GM19025 (cell line): Measurements from ENCODE around the gene AKAP3.
A peak's percentile ranks its signal among the peaks of the same experiment; 100 is the strongest.

Experiments used
- ATAC-seq: cut with Tn5 transposase; IDR thresholded peaks from one replicate; pipeline ENCODE4 v1.9.1; 2021; ENCODE audit warnings: mild to moderate bottlenecking, low read depth, moderate library complexity; ENCODE audit not compliant: unreplicated experiment

The AKAP3 gene

DNA sequence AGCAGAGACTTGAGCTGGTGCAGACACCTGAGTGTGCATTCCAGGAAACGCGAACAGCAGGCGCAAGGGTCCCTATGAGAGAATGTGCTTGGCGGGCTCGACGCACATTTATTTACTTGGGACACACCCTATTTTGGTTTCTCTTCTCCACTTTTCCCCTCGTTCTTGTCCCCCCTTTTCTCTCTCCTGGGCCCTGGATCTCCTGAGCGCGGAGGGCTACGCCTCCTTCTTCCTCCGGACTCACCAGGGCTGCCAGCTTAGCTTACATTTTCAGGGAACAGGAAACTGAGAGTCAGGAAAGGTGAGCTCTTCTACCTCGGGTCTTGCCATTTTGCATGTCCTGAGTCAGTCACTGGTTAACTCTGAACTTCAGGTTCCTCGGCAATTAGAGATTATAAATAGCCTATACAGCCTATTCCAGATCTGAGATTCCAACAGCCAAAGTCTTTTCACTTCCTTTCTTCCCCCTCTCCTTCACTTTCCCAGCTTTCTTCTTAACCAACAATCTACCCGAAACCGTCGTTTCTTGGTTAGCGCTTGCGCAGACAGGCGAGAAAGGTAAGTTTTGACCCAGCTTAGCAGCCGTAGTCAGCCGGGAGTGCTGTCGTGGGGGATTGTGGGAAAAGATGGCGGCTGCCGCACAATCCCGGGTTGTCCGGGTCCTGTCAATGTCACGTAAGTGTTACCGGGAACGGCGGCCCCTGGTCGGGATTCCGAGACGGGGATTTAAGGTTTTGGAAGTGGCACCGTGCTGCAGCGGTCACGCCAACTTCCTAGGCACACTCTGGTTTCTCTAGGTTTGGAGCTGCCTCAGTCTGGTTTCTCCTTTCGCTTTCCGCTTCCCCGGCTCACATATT is at the start of gene AKAP3, which contains the start of gene NDUFA9:
AKAP3 (minus strand) TSS at position 551 of the 857 bp plus-strand sequence. CDS start 10,855 bp downstream, outside the sequence.
NDUFA9 (plus strand) TSS at position 614 of the 857 bp plus-strand sequence; CDS start at position 627, 13 bp downstream.
- ATAC-seq: peak; percentile 71

DNA sequence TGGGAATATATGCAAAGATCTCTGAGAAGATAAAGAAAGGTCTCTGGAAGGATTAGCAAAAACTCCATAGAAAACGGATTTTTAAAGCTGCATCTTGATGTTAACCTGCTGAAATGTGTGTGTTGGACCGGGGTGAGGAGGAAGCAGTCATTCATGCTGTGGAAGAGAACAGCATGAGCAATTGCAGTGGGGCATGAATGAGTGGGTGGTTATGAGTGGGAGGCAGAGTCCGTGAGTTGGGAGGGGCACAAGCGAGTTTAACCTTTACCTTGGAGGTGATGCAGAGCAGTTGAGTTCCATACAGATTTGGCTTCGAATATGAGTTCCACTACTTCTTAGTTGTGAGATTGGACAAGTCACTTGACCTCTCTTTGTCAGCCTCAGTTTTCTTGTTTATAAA is 41.9 kb upstream of the AKAP3 start:
- no peak for ATAC-seq

DNA sequence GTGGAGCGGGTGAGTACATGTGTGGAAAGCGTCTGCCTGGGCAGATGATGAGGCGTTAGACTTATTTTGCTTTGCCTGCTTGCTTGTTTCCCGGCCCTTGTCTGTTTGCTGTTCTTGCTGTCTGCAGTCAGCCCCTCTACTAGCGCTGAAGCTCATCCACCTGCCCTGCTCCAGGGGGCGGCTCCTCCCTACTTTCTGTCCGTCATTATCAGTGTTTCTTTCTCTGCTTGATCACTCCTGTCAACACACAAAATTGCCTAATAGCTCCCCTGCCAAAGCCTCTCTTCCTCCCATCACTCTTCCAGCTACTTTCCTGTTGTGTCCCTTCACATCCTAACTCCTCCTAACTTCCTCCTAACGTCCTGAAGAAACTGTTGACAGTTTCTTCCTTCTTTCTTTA is 36.5 kb upstream of the AKAP3 start:
- ATAC-seq: no peak

DNA sequence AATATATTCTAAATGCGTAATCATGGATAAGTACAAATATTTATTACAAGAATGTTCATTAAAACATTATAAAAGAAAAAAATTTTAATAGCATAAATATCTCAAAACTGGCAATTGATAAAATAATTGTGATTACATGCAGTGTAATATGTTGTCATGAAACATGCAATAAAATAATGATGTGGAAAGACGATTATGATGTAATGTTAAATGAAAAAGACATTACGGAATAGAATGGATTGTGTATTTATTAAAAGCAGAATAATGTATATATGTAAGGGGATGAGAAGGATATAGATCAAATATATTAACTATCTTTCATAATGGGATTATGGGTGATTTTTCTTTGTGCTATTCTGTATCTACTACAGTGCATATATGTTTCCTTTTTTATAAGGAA is 32.9 kb upstream of the AKAP3 start:
- no peak for ATAC-seq

DNA sequence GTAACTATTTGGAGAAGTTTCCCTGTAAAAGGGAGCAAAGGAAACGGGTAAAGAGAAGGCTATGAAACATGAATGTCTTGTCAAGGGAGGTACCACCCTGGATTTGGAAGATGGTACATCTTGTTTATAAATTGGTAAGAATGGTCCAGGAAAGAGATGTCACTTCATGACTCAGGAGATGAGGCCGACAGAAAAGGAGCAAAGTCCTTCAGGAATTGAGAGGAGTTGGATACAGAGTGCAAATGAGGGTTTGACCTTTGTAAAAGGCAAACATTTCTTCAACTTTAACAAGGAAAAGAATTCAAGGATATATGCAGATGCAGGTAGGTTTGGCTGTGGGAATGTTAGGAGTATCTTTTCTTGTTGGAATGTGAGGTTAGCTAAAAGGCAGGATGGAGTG is 30.9 kb upstream of the AKAP3 start:
- ATAC-seq: no peak

DNA sequence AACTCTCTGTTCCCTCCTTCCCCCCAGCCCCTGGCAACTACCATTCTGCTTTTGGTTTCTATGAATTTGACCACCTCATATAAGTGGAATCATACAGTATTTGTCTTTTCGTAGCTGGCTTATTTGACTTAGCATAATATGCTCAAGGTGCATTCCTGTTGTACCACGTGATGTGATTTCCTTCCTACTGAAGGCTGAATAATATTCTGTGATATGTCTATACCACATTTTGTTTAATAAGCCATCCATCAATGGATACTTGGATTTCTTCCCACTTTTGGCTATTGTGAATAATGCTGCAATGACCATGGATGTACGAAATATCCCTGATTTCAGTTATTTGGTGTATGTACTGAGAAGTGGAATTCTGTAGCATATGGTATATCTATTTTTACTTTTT is 16.4 kb upstream of the AKAP3 start:
- no peak for ATAC-seq

DNA sequence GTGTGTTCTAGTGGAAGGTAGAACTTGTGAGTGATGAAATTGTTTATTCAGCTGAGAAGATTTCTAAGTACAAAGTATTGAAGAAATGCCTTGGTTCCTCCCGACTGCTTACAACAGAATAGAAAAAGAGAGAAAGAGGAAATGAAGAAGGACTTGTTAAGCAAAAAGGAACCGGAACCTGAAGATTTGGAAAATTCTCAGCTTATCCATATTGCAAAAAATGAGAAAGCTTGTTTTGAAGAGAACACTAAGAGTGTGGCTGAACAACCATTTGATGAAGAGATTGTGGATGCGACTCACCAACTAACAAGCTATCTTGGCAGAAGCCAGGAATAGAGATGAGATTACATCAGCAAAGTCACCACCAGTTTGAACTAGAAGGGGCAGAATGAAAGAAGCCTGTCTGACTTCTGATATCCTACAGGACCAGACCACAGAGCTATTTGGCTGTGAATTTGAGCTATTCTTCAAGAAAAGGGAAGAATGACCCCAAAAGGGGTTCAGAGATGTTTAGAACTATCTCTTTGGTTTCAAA is 15.2 kb upstream of the AKAP3 start:
- ATAC-seq: no peak

DNA sequence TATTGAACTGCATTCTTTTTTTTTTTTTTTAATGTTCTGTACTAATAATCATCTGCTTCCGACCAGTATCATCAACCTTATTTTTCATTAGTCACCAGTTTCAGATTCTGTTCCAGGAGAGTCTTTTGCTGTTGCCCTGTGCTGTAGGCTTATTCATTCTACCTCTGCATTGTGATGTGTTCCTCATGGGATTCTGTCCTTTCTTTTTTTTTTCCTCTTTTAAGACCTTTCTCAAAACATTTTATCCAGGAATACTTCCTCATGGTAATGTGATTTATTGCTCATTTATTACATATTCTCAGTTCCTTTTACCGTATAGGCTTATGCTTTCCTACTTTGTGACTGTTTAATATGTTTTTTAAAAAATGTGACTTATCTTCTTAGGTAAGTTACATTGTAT is 4.8 kb upstream of the AKAP3 start:
- no peak for ATAC-seq

DNA sequence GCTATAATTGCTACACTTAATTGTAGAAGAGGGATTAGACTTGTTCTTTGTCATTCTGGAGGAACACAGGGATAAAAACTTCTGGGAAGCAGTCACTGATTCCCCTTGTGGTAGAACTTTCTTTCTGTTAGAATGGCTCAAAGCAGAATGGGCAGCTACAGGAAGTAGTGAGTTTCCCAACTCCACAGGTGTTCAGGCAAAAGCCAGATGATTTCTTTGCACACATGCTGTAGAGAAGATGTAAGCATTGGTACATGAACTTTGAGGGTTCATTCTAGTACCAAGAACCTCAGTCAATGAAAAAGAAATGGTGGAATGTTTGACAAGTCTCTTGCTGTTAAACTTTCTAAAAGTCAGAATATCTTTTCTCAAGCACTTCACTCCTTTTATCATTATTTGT is 4.4 kb upstream of the AKAP3 start:
- no peak for ATAC-seq

DNA sequence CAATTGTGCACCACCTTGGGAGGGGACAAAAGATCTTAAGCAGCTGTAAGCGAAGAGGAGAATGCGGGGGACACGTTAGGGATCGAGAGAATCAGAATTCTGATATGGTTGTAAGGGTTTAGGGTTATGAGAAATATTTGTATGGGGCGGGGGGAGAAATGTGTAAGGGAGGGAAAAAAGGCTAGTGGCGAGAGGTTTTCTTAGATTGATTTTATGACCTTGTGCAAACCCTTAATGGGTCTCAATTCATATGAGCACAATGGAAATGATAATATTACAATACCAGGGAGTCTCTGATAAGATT is 459 bp upstream of the AKAP3 start:
- ATAC-seq: no peak

DNA sequence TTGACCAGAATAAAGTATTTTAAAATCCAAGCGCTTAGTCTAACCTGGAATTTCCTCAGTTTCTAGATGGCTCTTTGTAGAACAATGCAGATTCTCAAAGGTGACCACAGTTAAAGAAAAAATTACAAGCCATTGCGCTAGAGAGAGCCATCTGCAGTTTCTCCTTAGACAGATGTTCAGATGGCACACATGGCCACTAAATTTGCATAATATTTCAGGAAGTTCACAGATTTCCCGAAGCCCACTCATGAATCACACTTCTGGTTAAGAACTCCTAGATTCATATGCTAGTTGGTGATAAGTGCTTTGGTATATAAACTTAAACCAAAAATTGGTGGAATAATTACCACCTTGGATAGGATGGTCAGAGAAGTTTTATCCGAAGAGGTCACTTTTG is 749 bp downstream of the AKAP3 start:
- ATAC-seq: no peak

DNA sequence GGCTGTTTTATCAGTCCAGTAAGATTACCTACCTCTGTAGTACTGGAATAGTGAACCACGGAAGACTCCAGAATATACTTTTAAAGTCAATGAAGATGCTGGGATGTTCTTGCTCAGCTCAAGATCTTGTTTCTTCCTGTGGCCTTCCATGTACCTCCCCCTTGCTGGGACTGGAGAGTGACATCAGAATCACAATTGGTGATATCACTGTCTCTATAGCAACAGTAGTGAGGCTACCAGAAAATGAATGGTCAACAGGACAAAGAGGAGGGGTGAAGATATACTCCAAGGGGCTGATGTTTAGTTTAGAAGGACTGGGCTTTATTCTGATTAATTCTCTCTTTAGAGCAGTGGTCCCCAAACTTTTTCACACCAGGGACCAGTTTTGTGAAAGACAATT is 3.8 kb downstream of the AKAP3 start:
- ATAC-seq: no peak

DNA sequence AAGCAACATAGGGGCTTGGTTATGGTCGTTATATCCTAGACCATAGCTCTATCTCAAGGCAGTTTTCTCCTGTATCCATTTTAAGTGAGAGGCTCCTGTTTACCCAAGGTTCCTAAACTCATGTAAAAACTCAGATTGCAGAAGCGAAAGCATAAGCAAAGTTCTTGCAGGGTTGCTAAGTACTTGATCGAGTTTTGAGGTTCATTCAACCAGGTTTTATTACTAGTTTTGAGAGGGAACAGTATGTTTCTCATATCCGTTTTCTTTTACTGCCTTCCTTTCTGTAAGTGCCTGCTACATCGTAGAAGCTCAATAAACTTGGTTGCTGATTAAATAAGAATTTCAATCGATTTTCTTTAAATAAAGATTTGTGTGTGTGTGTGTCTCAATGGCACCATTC is 5.1 kb downstream of the AKAP3 start:
- peak; percentile 48 for ATAC-seq

DNA sequence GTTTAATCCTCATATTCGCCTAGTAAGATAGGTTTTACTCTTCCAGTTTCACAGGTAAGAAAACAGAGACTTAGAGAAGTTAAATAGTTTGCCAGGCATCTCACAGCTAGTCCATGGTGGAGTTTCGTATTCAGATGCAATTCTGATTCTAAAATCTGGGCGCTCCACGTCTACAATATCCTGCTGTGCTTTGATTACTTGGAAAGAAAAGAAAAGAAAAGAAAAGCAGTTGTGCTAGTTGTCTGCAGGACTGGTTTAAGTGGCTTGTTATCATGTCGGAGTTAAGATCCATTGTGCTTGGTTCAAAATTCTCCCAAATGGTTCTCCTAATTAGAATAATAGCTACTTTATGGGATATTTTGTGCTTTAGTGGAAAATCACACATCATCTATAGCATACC is 18.6 kb downstream of the AKAP3 start:
- ATAC-seq: no peak

DNA sequence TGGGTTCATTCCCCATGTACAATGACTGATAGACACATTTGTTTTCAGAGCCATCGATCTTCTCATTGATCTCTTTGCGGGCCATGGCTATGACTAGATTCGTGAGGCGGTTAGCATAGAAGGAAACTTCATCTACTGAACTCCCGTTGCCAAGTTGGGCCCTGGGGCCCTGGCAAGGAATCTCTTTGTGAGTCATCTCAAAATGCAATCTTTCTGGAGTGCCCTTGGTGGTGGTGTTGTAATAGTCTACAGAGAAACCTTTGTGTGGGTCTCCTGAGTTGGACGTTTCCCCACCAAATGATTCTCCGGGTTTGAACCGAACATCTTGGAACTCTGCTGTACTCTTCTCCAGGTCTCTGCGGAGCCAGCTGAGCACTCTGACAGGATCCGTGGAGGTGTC is 20.4 kb downstream of the AKAP3 start:
- no peak for ATAC-seq

DNA sequence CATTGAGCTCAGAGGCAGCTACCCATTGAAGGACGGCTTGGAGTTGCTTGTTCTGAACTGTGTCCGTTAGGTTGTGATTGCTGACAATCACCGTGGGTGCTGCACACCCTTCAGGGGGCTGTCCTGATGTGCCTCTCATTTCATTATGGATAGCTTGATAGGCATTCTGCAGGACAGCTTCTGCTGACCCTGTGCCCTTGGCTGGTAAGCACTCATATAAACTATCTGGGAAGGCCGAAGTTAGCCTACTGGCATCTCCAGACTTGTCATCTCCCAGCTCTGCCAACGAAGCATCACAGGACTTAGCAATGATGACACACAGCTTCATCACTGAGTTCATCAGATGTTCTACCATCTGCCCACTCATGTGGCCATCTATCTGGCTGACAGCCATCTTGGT is 22.3 kb downstream of the AKAP3 start:
- ATAC-seq: no peak

DNA sequence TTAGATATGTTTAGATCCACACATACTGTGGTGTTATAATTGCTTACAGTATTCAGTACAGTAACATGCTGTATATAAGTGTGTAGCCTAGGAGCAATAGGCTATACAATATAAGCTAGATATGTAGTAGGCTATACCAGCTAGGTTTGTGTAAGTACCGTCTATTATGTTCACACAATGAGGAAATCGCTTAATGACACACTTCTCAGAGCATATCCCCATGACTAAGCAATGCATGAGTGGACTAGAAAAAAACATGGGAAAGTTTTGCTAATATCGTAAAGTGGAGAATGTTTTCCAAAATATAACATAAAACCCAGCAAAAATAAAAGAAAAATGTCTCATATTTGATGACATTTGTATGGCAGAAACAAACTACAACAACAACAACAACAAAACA is 27.3 kb downstream of the AKAP3 start:
- no peak for ATAC-seq

DNA sequence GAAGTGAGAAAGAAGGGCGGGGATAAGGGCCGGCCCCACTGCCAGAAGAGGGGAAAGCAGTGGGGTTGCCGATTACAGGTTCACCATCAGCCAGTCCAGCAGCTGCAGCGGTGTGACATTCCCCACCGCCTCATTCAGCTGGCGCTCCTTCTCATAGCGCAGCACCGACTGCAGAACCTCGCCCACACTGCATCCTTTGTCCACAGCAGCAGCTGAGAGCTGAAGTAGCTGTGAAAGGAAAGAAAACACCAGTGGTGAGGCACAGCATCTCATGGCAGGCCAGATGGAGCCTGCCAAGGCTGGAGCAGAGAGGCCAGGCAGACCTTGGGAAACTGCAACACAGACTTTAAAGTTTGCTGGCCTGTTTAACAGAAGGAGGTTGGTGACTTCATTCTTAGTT is 33.2 kb downstream of the AKAP3 start:
- ATAC-seq: no peak

DNA sequence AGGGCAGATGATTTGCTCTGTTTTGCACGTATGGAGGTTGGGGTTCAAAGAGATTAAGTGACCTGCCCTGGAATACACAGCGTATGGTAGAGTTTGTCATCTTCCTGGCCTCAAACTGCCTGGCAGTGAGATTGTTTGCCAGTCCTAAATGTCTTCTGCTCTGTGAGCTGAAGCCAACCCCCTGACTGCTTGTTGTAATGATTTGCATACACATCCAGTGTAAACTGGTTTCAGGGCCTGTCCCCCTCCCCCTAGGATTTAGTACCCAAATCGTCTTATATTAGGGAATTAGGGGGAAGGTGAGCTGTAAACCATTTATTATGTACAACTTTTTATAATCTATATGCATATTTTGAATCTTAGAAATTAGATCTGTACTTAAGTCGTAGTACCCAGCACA is 38.4 kb downstream of the AKAP3 start:
- ATAC-seq: no peak

DNA sequence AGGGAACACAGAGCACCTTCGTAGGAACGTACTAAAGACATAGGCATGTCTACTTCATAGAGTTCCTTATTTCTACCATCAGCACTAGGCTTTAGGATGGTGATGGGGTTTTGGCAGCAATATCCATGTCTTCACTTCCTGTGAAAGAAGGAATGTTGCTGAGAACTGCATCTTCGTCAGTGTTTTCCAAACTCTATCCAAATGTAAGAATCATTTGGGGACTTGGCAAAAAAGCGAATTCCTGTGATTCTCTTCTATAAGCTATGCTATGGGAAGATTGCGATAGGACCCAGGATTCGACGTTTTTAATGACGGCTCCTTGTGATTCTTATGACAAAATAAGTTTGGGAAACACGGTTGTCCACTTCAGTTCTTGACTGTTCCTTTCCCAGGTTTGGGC is 39.8 kb downstream of the AKAP3 start:
- no peak for ATAC-seq

DNA sequence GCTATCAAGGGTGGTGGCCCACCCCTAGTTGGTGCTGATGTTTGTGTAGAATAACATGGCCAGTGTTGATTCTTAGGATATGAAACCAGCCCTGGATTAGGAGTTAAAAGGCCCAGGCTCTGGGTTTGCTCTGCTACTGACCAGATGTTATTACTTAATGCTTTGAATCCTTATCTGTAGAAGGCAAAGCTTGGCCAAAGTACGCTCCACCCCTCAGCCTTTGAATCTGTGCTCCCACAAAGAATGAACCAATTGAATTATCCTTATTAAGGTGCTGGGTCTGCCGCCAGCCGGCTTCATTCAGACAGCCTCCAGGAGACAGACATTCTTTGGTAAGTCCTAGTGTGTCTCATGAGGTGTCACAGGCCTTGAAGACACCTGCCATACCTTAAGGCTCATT is 41.8 kb downstream of the AKAP3 start:
- no peak for ATAC-seq

DNA sequence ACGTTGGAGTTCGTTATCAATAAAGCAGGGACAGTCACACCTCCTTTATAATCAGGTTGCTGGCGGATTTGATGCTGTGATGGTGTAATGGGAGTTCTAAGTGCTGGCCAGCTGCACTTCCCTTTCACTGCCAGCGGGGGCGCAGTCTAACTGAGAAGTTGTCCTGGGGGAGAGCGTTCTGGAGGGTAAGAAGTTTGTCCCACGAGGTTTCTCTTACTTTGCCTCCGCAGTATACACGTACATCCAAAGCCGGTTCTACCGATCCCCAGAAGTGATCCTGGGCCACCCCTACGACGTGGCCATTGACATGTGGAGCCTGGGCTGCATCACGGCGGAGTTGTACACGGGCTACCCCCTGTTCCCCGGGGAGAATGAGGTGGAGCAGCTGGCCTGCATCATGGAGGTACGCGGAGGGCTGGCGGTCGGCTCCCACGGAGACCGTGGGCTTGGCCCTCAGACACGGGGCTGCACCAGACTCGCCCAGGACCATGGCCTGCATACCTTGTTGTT is 44.1 kb downstream of the AKAP3 start:
- ATAC-seq: peak; percentile 88
